Activated naive CD4-positive, alpha-beta T cell treated with Interleukin-2 at 50 U/mL for 16 hours (primary cell): ENCODE results near the gene NIPBL.
"Not testable (repeated sequence)": the region's sequence is repeated elsewhere in the genome, so short reads cannot be mapped to it uniquely, and the experiment has no call there.

Source experiments
- DNase-seq: peaks from one replicate; pipeline ENCODE4 v3.0.0-alpha.2; 2020

Gene NIPBL, protein sequence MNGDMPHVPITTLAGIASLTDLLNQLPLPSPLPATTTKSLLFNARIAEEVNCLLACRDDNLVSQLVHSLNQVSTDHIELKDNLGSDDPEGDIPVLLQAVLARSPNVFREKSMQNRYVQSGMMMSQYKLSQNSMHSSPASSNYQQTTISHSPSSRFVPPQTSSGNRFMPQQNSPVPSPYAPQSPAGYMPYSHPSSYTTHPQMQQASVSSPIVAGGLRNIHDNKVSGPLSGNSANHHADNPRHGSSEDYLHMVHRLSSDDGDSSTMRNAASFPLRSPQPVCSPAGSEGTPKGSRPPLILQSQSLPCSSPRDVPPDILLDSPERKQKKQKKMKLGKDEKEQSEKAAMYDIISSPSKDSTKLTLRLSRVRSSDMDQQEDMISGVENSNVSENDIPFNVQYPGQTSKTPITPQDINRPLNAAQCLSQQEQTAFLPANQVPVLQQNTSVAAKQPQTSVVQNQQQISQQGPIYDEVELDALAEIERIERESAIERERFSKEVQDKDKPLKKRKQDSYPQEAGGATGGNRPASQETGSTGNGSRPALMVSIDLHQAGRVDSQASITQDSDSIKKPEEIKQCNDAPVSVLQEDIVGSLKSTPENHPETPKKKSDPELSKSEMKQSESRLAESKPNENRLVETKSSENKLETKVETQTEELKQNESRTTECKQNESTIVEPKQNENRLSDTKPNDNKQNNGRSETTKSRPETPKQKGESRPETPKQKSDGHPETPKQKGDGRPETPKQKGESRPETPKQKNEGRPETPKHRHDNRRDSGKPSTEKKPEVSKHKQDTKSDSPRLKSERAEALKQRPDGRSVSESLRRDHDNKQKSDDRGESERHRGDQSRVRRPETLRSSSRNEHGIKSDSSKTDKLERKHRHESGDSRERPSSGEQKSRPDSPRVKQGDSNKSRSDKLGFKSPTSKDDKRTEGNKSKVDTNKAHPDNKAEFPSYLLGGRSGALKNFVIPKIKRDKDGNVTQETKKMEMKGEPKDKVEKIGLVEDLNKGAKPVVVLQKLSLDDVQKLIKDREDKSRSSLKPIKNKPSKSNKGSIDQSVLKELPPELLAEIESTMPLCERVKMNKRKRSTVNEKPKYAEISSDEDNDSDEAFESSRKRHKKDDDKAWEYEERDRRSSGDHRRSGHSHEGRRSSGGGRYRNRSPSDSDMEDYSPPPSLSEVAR (N-terminal part only)

DNA sequence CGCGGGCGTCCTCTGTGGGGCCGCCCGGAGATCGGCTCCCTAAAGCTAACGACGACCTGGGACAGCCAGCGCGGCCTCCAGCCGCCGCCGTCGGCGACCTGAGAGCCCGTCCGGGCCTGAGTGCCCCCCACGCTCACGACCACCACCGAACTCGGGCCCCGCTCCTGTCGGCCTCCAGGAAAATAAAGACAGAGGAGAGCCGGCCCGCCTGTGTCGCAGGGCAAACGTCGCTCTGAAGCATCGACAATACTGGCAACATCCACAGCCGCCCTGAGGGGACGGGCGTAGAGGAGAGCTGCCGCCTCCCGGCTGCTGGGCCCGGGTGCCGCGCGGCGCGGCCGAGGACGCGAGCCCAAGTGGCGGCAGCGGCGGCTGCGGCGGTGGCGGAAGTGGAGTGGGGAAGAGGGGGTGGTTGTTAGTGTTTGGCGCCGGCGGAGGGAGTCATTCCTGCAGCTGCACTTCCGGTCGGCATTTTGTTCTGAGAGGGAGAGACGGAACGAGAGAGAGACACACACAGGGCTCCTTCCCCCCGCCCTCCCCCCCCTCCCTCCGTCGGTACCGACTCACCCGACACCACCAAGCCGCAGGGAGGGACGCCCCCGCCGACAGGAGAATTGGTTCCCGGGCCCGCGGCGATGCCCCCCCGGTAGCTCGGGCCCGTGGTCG is at the start of gene NIPBL:
Gene NIPBL (plus strand): TSS at position 471 of the 666 bp plus-strand sequence. CDS start 76,928 bp downstream, outside the sequence.
- peak; percentile 91 for DNase-seq

DNA sequence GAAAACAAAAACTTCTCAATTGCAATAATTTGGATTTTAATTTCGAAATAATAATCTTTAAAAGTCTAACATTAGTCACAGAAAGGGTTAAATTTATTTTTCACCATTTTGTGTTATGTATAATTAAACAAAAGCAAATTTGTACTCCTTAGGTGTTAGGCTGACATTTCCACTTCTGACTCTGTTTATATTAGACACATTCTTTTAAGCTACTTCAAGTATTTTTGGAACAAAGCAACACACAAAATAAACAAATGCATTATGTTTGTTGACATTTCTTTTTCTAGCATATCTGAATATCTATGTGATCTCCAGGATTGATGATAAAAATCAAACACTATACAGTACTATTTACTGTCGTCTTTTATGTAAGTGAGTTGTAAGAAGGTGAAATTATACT is 44.3 kb upstream of the NIPBL start:
- no peak for DNase-seq

DNA sequence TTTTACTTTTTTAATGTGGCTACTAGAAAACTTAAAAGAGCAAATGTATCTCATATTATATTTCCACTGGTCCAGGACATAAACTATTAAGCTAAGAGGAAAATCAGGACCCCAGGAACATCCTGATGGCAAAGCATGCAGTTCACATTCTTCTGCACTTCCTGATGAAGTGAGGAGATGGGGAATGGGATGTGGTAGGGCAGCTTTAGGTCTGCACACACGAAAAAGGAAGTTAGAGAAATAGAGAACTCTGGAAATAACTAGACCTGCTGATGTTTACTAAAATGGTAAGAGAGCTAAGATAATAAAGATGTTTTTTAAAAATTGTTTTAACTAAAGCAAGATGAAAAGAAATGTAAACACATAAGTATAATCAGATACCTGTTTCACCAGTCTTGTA is 39.7 kb upstream of the NIPBL start:
- no peak for DNase-seq

DNA sequence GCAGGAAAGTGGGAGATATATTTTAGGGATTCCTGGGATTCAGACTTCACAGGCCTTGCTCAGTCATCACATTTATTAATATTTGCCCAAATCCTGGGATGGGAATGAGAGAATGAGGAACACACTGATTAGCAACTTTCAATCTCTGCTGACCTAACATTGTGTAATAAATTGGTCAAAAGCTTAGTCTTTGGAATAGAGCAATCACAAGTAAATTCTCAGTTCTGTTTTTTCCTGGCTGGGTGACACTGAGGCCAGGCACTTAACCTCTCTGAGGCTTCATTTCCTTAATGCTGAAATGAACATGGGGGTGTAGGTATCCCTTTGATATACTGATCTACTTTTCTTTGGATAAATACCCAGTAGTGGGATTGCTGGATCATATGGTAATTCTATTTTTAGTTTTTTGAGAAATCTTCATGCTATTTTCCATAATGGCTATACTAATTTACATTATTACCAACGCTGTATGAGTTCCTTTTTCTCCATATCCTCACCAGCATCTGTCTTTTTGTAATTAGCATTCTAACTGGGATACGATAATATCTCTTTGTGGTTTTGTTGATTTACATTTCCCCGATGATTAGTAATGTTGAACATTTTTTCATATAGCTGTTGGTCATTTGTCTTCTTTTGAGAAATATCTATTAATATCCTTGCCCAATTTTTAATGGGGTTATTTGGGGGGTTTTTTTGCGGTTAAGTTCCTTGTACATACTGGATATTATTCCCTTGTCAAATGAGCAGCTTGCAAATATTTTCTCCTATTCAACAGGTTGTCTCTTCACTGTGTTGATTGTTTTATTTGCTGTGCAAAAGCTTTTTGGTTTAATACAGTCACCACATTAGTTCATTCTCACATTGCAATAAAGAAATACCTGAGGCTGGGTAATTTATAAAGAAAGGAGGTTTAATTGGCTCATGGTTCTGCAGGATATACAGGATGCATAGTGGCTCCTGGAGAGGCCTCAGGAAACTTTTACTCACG is 36.8 kb upstream of the NIPBL start:
- DNase-seq = no peak

DNA sequence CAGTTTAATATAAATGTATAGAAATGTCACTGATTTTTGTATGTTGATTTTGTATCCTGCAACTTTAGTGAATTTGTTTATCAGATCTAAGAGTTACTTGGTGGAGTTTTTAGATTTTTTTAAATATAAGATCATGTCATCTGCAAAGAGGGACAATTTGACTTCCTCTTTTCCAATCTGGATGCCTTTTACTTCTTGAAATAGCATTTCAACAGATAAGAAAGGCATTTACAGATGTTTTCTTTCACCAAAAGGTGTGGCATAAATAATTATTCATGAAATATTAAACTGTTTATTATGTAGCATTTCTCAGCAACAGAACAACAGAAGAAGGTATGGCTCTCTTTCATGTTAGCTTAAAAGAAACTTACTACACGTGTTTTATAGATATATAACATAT is 34.9 kb upstream of the NIPBL start:
- no peak for DNase-seq

DNA sequence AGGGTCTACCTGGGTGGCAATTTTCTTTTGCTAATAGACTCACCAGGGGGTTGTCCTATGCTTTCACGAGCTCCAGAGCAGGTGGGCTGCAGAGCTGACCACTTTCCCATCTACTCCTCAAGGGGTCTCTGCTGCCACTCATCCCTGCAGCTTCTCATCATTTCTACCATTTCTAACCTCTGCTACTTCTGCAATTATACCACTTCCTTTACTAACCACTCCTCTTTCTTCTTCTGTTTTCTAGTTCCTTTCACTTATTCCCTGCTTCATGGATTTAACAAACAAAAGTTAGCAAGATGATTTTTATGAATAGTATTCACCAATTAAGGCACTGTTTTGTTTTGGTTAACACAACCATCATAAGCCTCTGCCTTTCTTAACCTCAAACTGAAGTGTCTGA is 34.5 kb upstream of the NIPBL start:
- DNase-seq = no peak

DNA sequence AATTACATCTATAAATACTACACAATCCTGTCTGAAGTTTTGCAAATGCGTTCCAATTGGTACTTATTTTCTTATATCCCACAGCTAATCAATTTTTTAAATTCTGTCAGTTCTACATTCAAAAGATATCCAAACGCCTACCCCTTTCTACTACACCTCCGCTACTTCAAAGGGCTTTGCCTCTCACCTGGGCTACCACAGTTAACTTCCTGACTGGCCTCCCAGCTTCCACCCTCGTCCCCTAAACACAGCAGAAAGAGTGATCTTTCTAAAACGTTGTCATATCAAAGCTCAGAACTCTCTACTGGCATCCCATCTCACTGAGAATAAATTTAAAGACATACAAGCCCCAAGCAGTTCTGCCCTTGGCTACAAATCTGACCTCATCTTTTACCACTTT is 32.3 kb upstream of the NIPBL start:
- no peak for DNase-seq

DNA sequence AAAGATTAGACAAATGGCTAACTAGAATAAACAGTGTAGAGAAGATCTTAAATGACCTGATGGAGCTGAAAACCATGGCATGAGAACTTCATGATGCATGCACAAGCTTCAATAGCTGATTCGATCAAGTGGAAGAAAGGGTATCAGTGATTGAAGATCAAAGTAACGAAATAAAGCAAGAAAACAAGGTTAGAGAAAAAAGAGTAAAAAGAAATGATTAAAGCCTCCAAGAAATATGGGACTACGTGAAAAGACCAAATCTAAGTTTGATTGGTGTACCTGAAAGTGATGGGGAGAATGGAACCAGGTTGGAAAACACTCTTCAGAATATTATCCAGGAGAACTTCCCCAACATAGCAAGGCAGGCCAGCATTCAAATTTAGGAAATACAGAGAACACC is 28.0 kb upstream of the NIPBL start:
- not testable (repeated sequence) for DNase-seq

DNA sequence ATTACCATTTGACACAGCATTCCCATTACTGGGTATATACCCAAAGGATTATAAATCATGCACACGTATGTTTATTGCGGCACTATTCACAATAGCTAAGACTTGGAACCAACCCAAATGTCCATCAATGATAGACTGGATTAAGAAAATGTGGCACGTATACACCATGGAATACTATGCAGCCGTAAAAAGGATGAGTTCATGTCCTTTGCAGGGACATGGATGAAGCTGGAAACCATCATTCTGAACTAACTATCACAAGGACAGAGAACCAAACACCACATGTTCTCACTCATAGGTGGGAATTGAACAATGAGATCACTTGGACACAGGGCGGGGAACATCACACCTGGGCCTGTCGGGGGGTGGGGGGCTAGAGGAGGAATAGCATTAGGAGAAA is 23.7 kb upstream of the NIPBL start:
- not testable (repeated sequence) for DNase-seq

DNA sequence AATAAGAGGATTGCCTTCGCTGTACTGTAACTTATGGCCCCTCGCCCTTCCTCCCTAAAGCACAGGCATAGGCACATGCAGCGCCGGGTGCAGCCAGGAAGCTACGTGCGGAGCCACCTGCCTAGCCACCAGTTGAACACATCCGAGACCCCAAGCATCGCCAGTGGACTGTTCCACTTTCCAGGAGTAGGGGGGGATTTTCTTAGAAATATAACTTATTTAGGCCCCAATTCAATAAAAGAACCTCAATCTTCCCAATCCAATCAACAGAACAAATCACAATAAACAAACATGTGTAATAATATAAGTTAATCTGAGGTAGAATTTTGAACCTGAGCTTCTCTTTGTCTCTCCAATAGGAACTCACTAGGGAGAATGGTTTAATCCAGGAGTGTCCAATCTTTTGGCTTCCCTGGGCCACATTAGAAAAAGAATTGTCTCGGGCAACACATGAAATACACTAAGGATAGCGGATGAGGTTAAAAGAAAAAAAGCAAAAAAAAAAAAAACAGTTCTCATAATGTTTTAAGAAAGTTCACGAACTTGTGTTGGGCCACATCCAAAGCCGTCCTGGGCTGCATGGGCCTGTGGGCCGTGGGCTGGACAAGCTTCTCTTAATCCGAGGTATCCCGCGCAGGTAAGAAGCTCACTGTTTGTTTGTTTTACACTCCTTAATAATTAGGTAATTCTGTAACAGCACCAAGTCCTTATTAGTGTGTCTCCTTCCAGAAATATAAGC is 22.0 kb upstream of the NIPBL start:
- no peak for DNase-seq

DNA sequence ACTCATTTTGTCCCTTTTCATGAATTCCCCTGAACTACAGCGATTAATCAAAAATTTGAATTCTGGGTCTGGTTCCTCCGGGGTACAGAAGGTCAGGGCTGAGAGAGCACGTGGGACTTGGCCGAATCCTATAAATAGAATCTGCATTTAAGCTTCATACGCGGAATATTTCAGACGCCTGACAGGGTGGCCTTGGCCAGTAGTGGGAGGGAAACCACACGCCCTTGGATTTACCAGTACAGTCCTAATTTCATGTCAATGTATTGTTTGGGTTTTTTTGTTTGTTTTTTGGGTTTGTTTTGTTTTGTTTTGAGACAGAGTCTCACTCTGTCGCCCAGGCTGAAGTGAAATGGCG is 21.5 kb upstream of the NIPBL start:
- no peak for DNase-seq

DNA sequence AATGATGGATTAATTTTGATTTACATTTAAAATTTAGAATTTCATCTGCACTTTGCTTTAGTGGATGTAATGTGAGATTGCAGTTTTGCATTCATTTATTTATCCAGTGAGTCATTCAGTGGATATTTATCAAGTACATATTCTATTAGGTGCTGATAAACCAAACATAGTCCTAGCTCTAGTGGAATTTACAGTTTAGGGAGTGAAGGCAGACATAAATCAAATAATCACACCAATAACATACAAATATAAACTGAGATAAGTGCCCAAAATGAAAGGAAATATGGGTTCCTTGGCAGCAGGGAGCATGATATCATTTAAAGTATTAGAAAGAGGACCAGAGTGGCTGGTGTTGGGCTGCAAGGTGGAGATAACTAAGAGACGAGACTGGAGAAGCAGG is 14.7 kb upstream of the NIPBL start:
- no peak for DNase-seq

DNA sequence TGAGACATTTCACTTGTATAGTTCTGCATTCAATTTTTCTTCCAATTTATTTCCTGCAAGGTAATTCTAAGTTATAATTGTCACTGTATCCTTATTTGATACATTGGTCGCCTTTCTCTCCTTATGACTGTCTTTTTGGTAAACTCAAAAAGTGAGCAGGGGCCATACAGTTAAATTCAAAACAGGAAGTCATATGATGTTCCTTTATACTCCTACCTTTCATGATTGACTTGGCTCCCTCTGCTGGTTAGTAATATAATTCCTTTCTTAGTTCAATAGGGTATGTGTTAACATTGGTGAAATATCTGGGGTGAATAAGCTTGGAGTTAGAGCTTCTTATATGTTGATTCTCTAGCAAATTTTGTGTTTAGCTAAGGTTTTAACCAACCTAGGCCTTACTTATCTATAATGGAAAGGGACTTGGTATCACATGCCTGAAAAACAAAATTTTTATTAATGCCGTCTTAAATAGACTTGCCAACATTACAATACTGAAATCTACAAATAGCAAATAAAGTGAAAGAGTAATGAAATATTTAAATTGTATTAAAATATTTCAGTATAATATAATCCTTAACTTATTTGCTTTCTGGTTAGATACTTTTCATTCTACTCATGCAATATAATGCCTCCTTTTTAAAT is 6.0 kb upstream of the NIPBL start:
- no peak for DNase-seq

DNA sequence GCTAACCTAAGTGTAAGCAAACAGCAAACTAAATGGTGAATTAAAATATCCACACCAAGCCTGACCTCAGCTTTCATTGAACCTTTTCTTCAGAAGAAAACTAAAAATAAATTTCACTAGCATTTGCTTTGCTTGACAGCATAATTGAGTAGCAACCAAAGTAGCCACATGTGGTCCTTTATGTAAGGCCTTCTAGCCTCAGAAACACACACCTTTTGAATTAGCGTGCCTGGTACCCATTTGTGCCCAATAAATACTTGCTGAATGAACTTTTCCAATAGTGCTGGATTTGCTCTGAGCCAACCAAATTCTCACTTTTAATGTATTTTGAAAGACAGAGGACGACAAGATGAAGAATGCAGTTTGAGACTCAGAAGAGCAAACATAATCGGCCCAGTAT is 2.1 kb upstream of the NIPBL start:
- DNase-seq = no peak

DNA sequence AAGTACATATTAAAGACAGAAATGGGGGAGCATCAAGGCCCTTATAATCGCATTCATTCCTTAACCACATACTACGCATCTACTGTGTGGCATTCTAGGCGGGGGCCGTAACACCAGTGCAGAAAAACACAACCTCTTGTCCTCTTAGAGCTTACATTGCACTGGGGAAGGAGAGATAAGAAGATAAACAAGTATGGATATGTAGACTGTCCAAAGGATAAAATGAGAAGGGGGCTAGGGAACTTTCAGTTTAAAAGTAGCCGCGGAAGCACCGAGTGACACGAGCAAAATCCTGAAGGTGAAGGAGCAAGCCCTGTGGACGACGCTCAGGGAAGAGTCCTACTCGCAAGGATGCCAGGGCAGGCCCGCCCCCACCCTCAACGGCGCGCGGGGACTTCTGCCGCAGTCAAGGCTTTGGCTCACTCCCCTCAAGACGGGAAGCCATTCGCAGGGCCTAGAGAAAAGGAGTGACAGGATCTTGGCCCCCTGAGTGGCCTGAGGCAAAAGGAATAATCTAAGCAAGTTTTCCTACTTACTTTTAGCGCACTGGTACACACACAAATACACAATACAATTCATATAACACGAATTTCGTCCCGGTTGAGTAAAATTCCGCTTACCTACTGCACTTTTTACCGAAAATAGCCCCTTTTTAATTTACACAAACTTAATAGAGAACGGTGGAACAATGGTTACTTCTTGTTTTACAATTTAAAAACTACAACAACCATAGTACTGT is 1.3 kb upstream of the NIPBL start:
- peak; percentile 55 for DNase-seq

DNA sequence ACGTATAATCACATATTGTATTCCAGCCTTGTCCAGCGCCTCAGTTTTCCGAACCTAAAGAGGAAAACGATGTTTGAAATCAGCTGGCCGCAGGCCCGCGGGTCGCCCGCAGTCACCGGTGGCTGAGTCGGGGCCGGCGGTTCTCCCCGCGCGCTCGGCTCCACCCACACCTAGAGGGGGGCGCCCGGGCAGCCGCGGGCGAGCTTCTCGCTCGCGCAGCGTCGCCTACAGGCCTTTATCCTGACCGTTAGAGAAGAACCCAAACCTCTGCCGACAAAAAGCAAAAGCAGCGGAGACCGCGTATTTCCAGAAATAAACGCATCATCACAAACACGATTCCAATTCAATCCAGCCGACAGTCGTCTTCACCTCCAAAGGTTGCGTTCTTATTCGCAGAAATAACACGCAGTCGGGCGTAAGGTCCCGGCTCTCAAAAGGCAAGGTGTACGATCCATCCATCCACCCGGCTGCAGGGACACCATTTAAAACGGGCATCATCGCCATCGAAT is 725 bp upstream of the NIPBL start:
- DNase-seq = peak; percentile 76

DNA sequence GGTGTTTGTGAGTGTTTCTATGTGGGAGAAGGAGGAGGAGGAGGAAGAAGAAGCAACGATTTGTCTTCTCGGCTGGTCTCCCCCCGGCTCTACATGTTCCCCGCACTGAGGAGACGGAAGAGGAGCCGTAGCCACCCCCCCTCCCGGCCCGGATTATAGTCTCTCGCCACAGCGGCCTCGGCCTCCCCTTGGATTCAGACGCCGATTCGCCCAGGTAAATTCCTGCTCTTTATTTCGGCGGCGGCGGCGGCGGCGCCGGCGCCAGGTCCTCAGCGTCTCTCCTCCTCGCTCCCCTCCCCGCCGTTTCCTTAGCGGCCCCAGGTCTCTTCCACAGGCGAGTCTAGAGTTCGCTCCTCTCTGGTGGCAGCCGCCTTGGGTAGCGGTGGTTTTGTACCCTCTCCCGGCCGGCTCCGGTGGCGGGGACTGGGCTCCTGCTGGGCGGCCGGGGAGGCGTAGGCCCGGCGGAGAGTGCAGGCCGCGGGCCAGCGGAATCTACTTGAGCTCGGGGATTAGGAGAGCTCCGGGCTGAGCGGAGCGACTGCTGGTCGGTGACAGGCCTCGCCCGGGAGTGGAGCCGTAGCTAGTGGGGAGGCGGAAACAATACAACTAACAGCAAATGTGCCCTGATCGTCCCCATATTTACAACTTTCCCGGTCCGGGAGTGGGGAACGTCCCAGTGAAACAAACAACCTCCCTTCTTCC is 547 bp downstream of the NIPBL start:
- DNase-seq = peak; percentile 59

DNA sequence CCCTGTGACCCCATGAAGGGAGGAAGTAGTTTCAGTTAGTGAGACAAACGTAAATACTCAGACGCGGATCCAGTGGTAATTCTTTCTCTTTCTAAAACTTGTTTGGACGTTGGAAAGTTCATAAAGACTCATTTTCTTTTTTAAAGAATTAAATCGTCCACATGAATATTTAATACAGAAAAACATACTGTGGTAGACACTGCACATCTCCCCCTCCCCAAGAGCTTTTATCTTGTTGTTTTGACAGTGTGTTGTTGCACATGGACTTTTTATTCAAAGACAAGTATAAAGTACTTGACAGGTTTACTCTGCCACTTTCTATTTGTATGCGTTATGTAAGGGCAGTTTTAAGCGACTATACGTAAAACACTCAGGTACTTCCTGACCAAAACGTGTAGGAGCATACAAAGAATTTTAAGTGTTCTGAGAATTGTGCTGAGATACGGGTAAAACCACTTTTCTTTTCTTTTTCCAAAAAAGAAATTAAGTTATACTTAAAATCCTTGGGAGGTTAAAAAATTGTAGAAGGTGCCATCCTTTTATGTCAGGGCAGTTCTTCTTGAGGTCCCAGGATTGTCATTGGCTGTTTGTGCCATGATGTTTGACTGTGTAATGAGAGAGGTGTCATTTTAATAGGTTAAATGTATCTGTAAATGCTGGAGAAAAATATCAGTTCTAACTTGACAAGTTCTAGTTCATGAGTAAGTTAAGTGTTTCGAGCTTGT is 1.3 kb downstream of the NIPBL start:
- DNase-seq = no peak
